ENCODE measurements around the gene APOL4.
"Not testable (repeated sequence)": the region's sequence is repeated elsewhere in the genome, so short reads cannot be mapped to it uniquely, and the experiment has no call there.

The APOL4 gene

GRCh38 chr22:36232715-36233401, 31.2 kb upstream of the APOL4 start:
- in situ Hi-C loops (cut with MboI; ENCODE audit: low sequenced_read_pairs, unreplicated experiment), result no loop called here
- DNase-seq (ENCODE audit: low spot score), result no peak
- TF ChIP-seq, protein P1, sequence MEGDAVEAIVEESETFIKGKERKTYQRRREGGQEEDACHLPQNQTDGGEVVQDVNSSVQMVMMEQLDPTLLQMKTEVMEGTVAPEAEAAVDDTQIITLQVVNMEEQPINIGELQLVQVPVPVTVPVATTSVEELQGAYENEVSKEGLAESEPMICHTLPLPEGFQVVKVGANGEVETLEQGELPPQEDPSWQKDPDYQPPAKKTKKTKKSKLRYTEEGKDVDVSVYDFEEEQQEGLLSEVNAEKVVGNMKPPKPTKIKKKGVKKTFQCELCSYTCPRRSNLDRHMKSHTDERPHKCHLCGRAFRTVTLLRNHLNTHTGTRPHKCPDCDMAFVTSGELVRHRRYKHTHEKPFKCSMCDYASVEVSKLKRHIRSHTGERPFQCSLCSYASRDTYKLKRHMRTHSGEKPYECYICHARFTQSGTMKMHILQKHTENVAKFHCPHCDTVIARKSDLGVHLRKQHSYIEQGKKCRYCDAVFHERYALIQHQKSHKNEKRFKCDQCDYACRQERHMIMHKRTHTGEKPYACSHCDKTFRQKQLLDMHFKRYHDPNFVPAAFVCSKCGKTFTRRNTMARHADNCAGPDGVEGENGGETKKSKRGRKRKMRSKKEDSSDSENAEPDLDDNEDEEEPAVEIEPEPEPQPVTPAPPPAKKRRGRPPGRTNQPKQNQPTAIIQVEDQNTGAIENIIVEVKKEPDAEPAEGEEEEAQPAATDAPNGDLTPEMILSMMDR (IDR thresholded peaks at IDR 0.05; ENCODE audit: borderline replicate concordance, control extremely low read depth, extremely low read depth, insufficient read depth, missing control alignments), result no peak

DNA sequence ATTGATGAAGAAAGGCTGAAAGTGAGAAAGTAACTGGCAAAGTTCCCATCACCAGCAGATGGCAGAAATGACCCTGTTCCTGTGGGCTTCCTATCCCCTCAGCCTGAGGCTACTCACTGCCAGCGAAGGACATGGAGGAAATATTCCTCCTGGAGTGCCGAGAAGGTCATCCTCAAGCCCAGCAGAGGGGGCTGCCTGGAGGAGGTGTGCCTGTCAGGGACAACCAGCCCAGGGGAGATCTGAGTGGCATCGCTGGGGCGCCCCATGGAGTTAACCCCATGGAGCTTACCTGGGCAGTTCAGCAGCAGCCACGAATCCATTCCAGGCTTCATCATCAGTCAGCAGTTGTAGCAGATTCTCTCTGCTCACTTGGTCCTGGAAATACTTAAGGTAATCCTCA, 29.4 kb upstream of the APOL4 start:
- DNase-seq (ENCODE audit: low spot score); in situ Hi-C loops (cut with MboI; ENCODE audit: low sequenced_read_pairs, unreplicated experiment): not testable (repeated sequence)

GRCh38 chr22:36229649-36230048, 28.0 kb upstream of the APOL4 start:
- in situ Hi-C loops (cut with MboI; ENCODE audit: low sequenced_read_pairs, unreplicated experiment); DNase-seq (ENCODE audit: low spot score): not testable (repeated sequence)

- TF ChIP-seq, protein P1 (IDR thresholded peaks at IDR 0.05; ENCODE audit: borderline replicate concordance, control extremely low read depth, extremely low read depth, insufficient read depth, missing control alignments), result no peak
- DNase-seq (ENCODE audit: low spot score), result no peak
- in situ Hi-C loops (cut with MboI; ENCODE audit: low sequenced_read_pairs, unreplicated experiment), result no loop called here
Measured at GRCh38 chr22:36228944-36229343, 27.3 kb upstream of the APOL4 start.

DNA sequence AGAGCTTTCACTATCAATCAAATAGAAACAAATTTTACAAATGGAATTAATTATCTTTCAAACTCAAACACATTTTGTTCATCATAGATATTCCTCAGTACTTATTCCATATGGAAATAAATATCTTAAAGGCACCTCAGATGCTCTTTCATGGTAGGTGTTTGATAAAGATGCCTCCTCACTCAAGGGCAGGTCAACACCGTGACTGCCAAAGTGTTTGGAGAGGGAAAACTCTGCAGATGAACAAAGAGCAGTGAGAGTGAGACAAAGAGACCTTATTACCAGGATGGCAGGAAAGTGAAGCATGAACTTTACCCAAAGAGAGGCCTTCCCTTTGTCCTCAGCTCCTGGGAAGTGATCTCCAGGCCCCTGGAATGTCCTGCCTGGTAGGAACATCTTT, 26.8 kb upstream of the APOL4 start:
- in situ Hi-C loops (cut with MboI; ENCODE audit: low sequenced_read_pairs, unreplicated experiment); DNase-seq (ENCODE audit: low spot score): not testable (repeated sequence)

DNA sequence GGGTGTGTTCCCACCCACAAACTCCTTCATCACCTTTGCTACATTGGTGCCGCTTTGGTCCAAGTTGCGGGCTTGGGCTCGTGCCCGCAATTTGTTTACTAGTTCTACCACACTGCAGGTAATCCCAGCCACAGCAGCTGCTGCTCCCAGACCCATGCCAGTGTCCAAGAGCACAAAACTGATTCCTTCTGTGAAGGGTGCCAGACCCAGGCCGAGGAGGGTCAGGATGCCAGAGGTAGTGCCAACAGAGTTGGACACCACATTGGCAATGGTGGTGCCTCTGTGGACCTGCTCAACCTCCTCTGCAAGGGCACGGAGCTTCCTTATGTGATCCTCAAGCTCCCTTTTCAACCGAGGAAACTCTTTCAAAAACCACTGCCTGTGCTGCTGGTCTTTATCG, 26.2 kb upstream of the APOL4 start:
- DNase-seq (ENCODE audit: low spot score), result no peak
- in situ Hi-C loops (cut with MboI; ENCODE audit: low sequenced_read_pairs, unreplicated experiment), result no loop called here
- TF ChIP-seq, protein P1 (IDR thresholded peaks at IDR 0.05; ENCODE audit: borderline replicate concordance, control extremely low read depth, extremely low read depth, insufficient read depth, missing control alignments), result no peak

GRCh38 chr22:36227396-36227795, 25.8 kb upstream of the APOL4 start:
- DNase-seq (ENCODE audit: low spot score), result no peak
- TF ChIP-seq, protein P1 (IDR thresholded peaks at IDR 0.05; ENCODE audit: borderline replicate concordance, control extremely low read depth, extremely low read depth, insufficient read depth, missing control alignments), result no peak
- in situ Hi-C loops (cut with MboI; ENCODE audit: low sequenced_read_pairs, unreplicated experiment), result no loop called here

- TF ChIP-seq, protein P1 (IDR thresholded peaks at IDR 0.05; ENCODE audit: borderline replicate concordance, control extremely low read depth, extremely low read depth, insufficient read depth, missing control alignments), result no peak
- no peak for DNase-seq (ENCODE audit: low spot score)
- in situ Hi-C loops (cut with MboI; ENCODE audit: low sequenced_read_pairs, unreplicated experiment), result no loop called here
Measured at GRCh38 chr22:36226189-36226588, 24.6 kb upstream of the APOL4 start.

Data from GM13976 (cell line).